HG03571 (cell line): ENCODE data around the gene FBLN7.
"Not testable (repeated sequence)": the region's sequence is repeated elsewhere in the genome, so short reads cannot be mapped to it uniquely, and the experiment has no call there.

Experiments
- ATAC-seq: cut with Tn5 transposase; IDR thresholded peaks from one replicate; pipeline ENCODE4 v1.9.1; 2021; ENCODE audit not compliant: unreplicated experiment

Gene FBLN7

GRCh38 chr2:112138159-112139032 lies at the start of gene FBLN7:
TSS of gene FBLN7 (plus strand) at chr2:112138385. CDS start at chr2:112138656, 271 bp downstream.
- ATAC-seq = no peak

- ATAC-seq = no peak
Observed at GRCh38 chr2:112089375-112089774, 48.8 kb upstream of the FBLN7 start.

- no peak for ATAC-seq
Observed at GRCh38 chr2:112092286-112093041, 45.7 kb upstream of the FBLN7 start.

- ATAC-seq = no peak
Observed at GRCh38 chr2:112093216-112093615, 45.0 kb upstream of the FBLN7 start.

GRCh38 chr2:112095681-112096080 lies 42.5 kb upstream of the FBLN7 start:
- no peak for ATAC-seq

GRCh38 chr2:112096098-112096497 lies 42.1 kb upstream of the FBLN7 start:
- ATAC-seq = no peak

GRCh38 chr2:112108178-112108832 lies 29.9 kb upstream of the FBLN7 start:
- ATAC-seq = no peak

GRCh38 chr2:112109278-112109677 lies 28.9 kb upstream of the FBLN7 start:
- no peak for ATAC-seq

- ATAC-seq = no peak
Observed at GRCh38 chr2:112110966-112111365, 27.2 kb upstream of the FBLN7 start.

- not testable (repeated sequence) for ATAC-seq
Observed at GRCh38 chr2:112113354-112113753, 24.8 kb upstream of the FBLN7 start.

GRCh38 chr2:112118148-112118547 lies 20.0 kb upstream of the FBLN7 start:
- ATAC-seq = no peak

GRCh38 chr2:112121682-112122254 lies 16.4 kb upstream of the FBLN7 start:
- no peak for ATAC-seq

- no peak for ATAC-seq
Observed at GRCh38 chr2:112129060-112129459, 9.1 kb upstream of the FBLN7 start.

- no peak for ATAC-seq
Observed at GRCh38 chr2:112133344-112133743, 4.8 kb upstream of the FBLN7 start.

GRCh38 chr2:112134120-112134519 lies 4.1 kb upstream of the FBLN7 start:
- no peak for ATAC-seq

- ATAC-seq = no peak
Observed at GRCh38 chr2:112136096-112136495, 2.1 kb upstream of the FBLN7 start.

GRCh38 chr2:112137516-112138158 lies 548 bp upstream of the FBLN7 start:
- ATAC-seq = no peak

GRCh38 chr2:112139033-112139614 lies 939 bp downstream of the FBLN7 start:
- ATAC-seq = not testable (repeated sequence)

GRCh38 chr2:112139661-112140204 lies 1.5 kb downstream of the FBLN7 start:
- not testable (repeated sequence) for ATAC-seq

GRCh38 chr2:112140205-112140802 lies 2.1 kb downstream of the FBLN7 start:
- no peak for ATAC-seq
